Liver (tissue), 9 donors: ENCODE measurements around the gene KRT86. TPM values are rescaled to one million over a fixed set of nuclear protein-coding genes. Genes with fewer than 3 reads are reported as not detected.

ENCODE experiments used
- DNase-seq: peaks from one replicate; pipeline ENCODE4 v3.0.0-alpha.2; 2017; ENCODE audit warnings: low spot score
- H3K27ac ChIP-seq, 2 donors: one replicate each; pipeline ENCODE4 v1.7.0; 2013; ENCODE audit warnings: inconsistent platforms in 2 of 2, low read length in 2 of 2, control low read depth in 1 of 2, low read depth in 1 of 2, mild to moderate bottlenecking in 1 of 2
- H3K27me3 ChIP-seq, 4 donors: one replicate each; pipeline versions ENCODE4 v1.6.1 to v1.7.0; 2013; ENCODE audit warnings: low read length in 3 of 4, inconsistent platforms in 1 of 4, mild to moderate bottlenecking in 1 of 4, moderate library complexity in 1 of 4; ENCODE audit not compliant: control insufficient read depth in 4 of 4, insufficient read depth in 4 of 4
- H3K36me3 ChIP-seq, 4 donors: one replicate each; pipeline versions ENCODE4 v1.6.1 to v1.7.0; 2013; ENCODE audit warnings: low read length in 3 of 4, mild to moderate bottlenecking in 3 of 4, low read depth in 1 of 4, moderate library complexity in 1 of 4; ENCODE audit not compliant: control insufficient read depth in 4 of 4, insufficient read depth in 3 of 4
- H3K4me1 ChIP-seq, 4 donors: one replicate each; pipeline versions ENCODE4 v1.6.1 to v1.7.0; 2013; ENCODE audit warnings: low read length in 3 of 4, mild to moderate bottlenecking in 3 of 4, moderate library complexity in 1 of 4; ENCODE audit not compliant: control insufficient read depth in 4 of 4, insufficient read depth in 4 of 4
- H3K4me3 ChIP-seq, 3 donors: one replicate each; pipeline versions ENCODE4 v1.6.1 to v1.7.0; 2013; ENCODE audit warnings: low read length in 3 of 3, control low read depth in 1 of 3, low read depth in 1 of 3, mild to moderate bottlenecking in 1 of 3
- H3K9ac ChIP-seq, 2 donors: one replicate each; pipeline ENCODE4 v1.7.0; 2013; ENCODE audit warnings: low read length in 2 of 2, mild to moderate bottlenecking in 2 of 2, moderate library complexity in 2 of 2, control low read depth in 1 of 2, low read depth in 1 of 2
- H3K9me3 ChIP-seq, 4 donors: one replicate each; pipeline versions ENCODE4 v1.6.1 to v1.7.0; 2013; ENCODE audit warnings: low read length in 3 of 4; ENCODE audit not compliant: control insufficient read depth in 4 of 4
- ATF3 ChIP-seq: IDR thresholded peaks from 2 replicates; pipeline ENCODE4 v1.6.1; 2016; ENCODE audit warnings: antibody characterized with exemption
- EGR1 ChIP-seq, 2 donors: IDR thresholded peaks; 2 replicates each; pipeline ENCODE4 v1.6.1; 2016 to 2018; ENCODE audit warnings: antibody characterized with exemption in 2 of 2, low read depth in 2 of 2
- FOXA1 ChIP-seq: IDR thresholded peaks from 2 replicates; pipeline ENCODE4 v1.6.1; 2016; ENCODE audit warnings: antibody characterized with exemption
- FOXA2 ChIP-seq: IDR thresholded peaks from 2 replicates; pipeline ENCODE4 v1.6.1; 2016; ENCODE audit warnings: antibody characterized with exemption
- HNF4G ChIP-seq: IDR thresholded peaks from 2 replicates; pipeline ENCODE4 v1.6.1; 2016; ENCODE audit warnings: antibody characterized with exemption
- JUND ChIP-seq, 2 donors: IDR thresholded peaks; 2 replicates each; pipeline ENCODE4 v1.6.1; 2016; ENCODE audit warnings: antibody characterized with exemption in 2 of 2
- MAX ChIP-seq: IDR thresholded peaks from 2 replicates; pipeline ENCODE4 v1.6.1; 2016; ENCODE audit warnings: antibody characterized with exemption
- NR2F2 ChIP-seq: IDR thresholded peaks from 2 replicates; pipeline ENCODE4 v1.6.1; 2016; ENCODE audit warnings: antibody characterized with exemption
- RAD21 ChIP-seq, 2 donors: IDR thresholded peaks; 2 replicates each; pipeline ENCODE4 v1.6.1; 2016; ENCODE audit warnings: antibody characterized with exemption in 2 of 2, mild to moderate bottlenecking in 2 of 2
- RXRA ChIP-seq, 2 donors: IDR thresholded peaks; 2 replicates each; pipeline ENCODE4 v1.6.1; 2017 to 2018; ENCODE audit warnings: antibody characterized with exemption in 2 of 2, mild to moderate bottlenecking in 1 of 2
- TAF1 ChIP-seq: conservative IDR thresholded peaks from 2 replicates; pipeline ENCODE4 v1.6.1; 2016; ENCODE audit warnings: antibody characterized with exemption, mild to moderate bottlenecking
- YY1 ChIP-seq: IDR thresholded peaks from 2 replicates; pipeline ENCODE4 v1.6.1; 2016; ENCODE audit warnings: antibody characterized with exemption, mild to moderate bottlenecking
- WGBS: extraction: QIAGEN DNeasy Blood & Tissue Kit; methylation state at CpG from one replicate; pipeline ENCODE4 v1.1.7; 2013; 5-methylcytosine and 5-hydroxymethylcytosine counted together
- polyA plus RNA-seq, 2 donors: library from polyadenylated mRNA; stranded (reverse) in 1 of 2; unstranded in 1 of 2; fragments of 200-250 nt in 1 of 2; fragments of >200 nt in 1 of 2; fragmentation: Nextera tagmentation in 1 of 2; extraction: Ambion mirVana in 1 of 2; gene quantifications; one replicate each; pipeline versions ENCODE4 v1.2.1 to v1.2.3, GENCODE V29; 2013 to 2015
- total RNA-seq, 2 donors: library from RNA; depleted of rRNA; stranded (reverse); fragments of >200 nt; gene quantifications; one replicate each; pipeline ENCODE4 v1.2.3, GENCODE V29; 2014
- TF ChIP-seq, protein P1 (sequence below): IDR thresholded peaks from 2 replicates; pipeline ENCODE4 v1.6.1; 2016; ENCODE audit warnings: antibody characterized with exemption
- TF ChIP-seq, protein P2 (sequence below): IDR thresholded peaks from 2 replicates; pipeline ENCODE4 v1.6.1; 2016; ENCODE audit warnings: antibody characterized with exemption, mild to moderate bottlenecking
- donor health status: healthy.
- donor health status: healthy.
- donor health status: healthy.
- donor health status: healthy.
- donor health status: healthy.

KRT86 gene
- total and polyA plus RNA-seq, 4 donors, result 0.08 TPM; not detected in 3

DNA sequence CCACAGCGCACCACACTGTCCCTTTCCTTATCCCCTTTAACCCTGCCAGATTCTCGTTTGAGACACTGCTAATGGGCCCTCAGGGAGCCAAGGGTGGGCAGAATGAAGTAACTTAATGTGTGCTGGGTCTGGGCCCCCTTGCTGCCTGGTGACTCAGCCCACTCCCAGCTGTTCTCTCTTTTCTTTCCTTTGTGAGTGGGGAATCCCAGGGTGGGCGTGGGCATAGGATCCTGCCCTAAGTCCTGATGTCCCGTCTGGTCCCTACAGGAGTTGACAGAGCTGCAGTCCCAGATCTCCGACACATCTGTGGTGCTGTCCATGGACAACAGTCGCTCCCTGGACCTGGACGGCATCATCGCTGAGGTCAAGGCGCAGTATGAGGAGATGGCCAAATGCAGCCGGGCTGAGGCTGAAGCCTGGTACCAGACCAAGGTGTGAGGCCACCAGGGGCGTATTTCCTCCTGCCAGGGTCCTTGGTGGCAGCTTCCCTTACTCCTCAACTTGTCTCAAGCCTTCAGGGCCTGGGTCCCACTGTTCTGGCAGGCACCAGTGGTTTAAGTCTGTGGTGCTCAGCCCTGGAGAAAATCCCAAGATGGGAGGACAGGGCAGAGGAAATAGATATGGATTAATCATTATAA, 33.1 kb upstream of the KRT86 start:
- 77% methylated on average over 11 of the region's 11 CpGs for WGBS
- DNase-seq, result no peak
- no peaks in the 10 kb centered on the region for H3K4me1 ChIP-seq
- no peak overlapping the region for H3K27ac ChIP-seq
- H3K4me3 ChIP-seq, result no peak overlapping the region
- H3K36me3 ChIP-seq, result no peaks in the 10 kb centered on the region
- no peak overlapping the region for H3K9ac ChIP-seq
- no peak for TF ChIP-seq MAX
- TF ChIP-seq RXRA (IDR thresholded peaks at IDR 0.05), result no peak
- TF ChIP-seq ATF3, result no peak
- no peak for TF ChIP-seq RAD21 (IDR thresholded peaks at IDR 0.05)
- TF ChIP-seq, protein P1, sequence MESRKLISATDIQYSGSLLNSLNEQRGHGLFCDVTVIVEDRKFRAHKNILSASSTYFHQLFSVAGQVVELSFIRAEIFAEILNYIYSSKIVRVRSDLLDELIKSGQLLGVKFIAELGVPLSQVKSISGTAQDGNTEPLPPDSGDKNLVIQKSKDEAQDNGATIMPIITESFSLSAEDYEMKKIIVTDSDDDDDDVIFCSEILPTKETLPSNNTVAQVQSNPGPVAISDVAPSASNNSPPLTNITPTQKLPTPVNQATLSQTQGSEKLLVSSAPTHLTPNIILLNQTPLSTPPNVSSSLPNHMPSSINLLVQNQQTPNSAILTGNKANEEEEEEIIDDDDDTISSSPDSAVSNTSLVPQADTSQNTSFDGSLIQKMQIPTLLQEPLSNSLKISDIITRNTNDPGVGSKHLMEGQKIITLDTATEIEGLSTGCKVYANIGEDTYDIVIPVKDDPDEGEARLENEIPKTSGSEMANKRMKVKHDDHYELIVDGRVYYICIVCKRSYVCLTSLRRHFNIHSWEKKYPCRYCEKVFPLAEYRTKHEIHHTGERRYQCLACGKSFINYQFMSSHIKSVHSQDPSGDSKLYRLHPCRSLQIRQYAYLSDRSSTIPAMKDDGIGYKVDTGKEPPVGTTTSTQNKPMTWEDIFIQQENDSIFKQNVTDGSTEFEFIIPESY, result no peak
- TF ChIP-seq NR2F2, result no peak
- TF ChIP-seq, protein P2, sequence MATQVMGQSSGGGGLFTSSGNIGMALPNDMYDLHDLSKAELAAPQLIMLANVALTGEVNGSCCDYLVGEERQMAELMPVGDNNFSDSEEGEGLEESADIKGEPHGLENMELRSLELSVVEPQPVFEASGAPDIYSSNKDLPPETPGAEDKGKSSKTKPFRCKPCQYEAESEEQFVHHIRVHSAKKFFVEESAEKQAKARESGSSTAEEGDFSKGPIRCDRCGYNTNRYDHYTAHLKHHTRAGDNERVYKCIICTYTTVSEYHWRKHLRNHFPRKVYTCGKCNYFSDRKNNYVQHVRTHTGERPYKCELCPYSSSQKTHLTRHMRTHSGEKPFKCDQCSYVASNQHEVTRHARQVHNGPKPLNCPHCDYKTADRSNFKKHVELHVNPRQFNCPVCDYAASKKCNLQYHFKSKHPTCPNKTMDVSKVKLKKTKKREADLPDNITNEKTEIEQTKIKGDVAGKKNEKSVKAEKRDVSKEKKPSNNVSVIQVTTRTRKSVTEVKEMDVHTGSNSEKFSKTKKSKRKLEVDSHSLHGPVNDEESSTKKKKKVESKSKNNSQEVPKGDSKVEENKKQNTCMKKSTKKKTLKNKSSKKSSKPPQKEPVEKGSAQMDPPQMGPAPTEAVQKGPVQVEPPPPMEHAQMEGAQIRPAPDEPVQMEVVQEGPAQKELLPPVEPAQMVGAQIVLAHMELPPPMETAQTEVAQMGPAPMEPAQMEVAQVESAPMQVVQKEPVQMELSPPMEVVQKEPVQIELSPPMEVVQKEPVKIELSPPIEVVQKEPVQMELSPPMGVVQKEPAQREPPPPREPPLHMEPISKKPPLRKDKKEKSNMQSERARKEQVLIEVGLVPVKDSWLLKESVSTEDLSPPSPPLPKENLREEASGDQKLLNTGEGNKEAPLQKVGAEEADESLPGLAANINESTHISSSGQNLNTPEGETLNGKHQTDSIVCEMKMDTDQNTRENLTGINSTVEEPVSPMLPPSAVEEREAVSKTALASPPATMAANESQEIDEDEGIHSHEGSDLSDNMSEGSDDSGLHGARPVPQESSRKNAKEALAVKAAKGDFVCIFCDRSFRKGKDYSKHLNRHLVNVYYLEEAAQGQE, result no peak
- no peak for TF ChIP-seq JUND (IDR thresholded peaks at IDR 0.05)
- TF ChIP-seq HNF4G, result no peak
- TF ChIP-seq EGR1 (IDR thresholded peaks at IDR 0.05; ENCODE audit: low read depth in 2 of 2), result no peak
- no peak for TF ChIP-seq FOXA2
- H3K9me3 ChIP-seq, result no peaks in the 10 kb centered on the region
- no peaks in the 10 kb centered on the region for H3K27me3 ChIP-seq

GRCh38 chr12:52242442-52243258, 31.8 kb upstream of the KRT86 start:
- Histone ChIP-seq H3K4me3 (no peak overlapping the region), H3K4me1 (no peaks in the 10 kb centered on the region), H3K27me3 (no peaks in the 10 kb centered on the region), H3K27ac (no peak overlapping the region), H3K9ac (no peak overlapping the region), H3K9me3 (no peaks in the 10 kb centered on the region), H3K36me3 (no peaks in the 10 kb centered on the region)
- 92% methylated on average over 11 of the region's 11 CpGs for WGBS
- DNase-seq, result no peak
- TF ChIP-seq JUND (IDR thresholded peaks at IDR 0.05), result no peak
- TF ChIP-seq, protein P2, result no peak
- no peak for TF ChIP-seq TAF1
- TF ChIP-seq HNF4G, result no peak
- no peak for TF ChIP-seq YY1
- TF ChIP-seq FOXA1, result no peak
